Measurements from ENCODE around the gene JAG1.
"Not testable (repeated sequence)": the region's sequence is repeated elsewhere in the genome, so short reads cannot be mapped to it uniquely, and the experiment has no call there.

JAG1 gene

DNA sequence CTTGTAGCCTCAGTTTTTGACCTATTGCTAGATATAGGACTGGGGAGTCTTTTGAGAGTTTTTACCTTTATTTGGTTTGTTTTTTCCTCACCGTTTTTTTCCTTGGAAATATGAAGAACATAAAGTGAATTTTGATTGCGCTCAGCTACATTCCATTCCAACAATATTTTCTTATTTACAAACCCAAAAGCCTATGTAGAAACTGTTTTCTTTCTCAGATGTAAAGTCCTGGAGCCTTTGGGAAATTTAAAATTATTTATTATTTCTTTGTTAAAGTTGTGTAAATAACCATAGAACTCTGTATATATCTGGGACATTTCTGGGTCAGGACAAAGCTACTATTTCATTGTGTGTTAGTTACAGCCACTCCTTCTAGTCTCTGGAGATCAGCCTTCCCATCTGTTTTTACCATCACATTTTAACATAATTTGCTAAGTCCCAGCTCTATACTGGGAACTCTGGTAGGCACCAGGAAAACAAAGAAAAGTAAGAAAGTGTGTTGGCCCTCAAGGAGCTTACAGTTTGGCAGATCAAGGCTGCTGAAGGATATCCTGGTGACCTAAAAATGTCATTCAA is 68.8 kb downstream of the JAG1 start:
- no peak for FAIRE-seq

DNA sequence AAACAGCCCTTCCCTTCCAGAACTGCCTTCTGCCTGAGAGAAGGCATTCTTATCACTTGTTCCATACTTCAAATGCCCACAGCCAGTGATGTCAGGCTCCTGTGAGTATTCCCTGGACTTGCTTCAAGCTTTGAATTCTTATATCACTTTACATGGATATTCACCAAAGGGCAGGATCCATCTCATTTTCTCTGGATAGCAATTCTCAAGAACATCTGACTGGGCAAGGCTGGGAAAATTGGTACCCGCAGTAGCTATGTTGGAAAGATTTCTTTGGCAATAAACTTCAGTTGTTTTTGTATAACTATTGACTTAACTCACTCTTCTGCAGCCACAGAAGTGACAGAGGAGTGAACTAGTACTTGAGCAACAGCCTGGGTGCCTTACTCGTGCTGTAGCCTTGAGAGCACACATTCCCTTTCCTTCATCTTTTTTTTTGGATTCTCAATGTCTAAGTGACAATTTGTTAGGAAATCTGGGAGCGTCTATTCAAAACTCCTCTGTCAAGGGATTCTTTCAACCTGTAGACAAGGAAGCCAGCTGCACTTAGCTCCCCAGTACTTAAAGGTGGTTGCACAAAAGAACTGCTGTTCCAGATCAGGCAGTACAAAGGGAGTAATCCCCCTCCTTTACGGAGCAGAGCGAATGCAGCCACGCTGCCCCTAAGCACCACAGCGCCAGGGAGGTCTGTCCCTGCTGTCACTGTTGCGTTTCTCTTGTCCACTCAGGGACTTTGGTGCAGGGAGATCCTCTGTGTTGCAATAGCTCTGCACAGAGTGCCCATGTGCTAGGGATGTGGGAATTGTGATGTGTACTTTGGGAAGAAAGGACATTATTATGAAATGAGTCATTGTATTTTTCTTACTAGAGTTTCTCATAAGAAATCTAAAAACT is 69.6 kb downstream of the JAG1 start:
- no peak for FAIRE-seq

DNA sequence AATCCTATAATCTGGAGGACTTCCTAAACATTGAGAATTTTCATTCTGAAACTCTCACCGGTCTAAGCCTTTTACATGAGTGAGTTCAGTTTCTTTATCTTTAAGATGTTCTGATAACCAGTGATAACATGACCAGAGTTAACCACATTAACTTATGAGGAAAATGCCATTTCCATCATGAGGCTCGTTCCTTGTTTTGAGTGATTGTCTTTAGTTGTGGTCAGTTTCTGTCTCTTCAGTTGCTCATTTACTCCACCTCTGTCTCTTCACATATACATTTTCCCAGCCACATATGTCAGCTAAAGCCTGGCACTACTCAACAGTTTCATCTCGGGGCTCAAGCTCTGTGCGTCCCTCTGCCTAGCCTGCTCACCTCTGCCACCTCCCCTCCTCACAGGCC is 70.4 kb downstream of the JAG1 start:
- no peak for FAIRE-seq

GRCh38 chr20:10602221-10602871 is 71.5 kb downstream of the JAG1 start:
- FAIRE-seq, result no peak

GRCh38 chr20:10597637-10598036 is 76.2 kb downstream of the JAG1 start:
- FAIRE-seq, result no peak

DNA sequence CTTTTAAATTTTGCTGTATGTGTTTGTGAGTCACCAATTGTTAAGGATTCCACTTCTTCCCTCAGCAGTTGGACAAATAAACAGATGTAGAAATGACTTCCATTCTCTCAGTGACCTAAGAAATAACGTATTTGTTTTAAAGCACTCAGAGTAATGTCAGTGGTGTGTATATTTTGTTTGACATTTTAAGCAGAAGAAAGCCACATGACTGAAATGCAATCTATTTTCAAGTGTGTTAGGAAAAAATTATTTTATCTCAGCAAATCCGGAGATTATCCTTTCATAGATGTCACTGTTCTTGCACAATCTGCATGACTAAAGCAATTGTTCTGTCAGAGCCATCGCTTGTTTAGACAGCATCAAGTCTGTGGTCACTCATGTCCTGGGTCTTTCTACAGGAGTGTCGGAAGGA is 77.1 kb downstream of the JAG1 start:
- FAIRE-seq, result no peak

DNA sequence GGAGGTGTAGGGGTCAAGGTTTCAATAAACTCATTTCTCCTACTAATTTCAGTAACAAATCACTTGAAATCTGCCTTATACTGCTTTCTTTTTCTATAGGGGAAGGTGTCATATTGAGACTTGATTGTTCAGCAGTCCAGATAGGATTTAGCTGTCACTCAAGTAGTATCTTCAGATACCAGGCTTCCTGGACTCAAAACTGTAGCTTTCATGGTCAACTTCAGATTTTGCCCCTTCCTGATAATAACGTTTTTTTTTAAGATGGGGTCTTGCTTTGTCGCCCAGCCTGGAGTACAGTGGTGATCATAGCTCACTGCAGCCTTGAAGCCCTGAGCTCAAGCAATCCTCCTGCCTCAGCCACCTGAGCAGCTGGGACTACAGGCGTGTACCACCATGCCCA is 77.8 kb downstream of the JAG1 start:
- no peak for FAIRE-seq

- no peak for FAIRE-seq
These were observed 78.5 kb downstream of the JAG1 start for GRCh38 chr20:10595266-10595665.

- FAIRE-seq, result no peak
These were observed 79.4 kb downstream of the JAG1 start for GRCh38 chr20:10594296-10594868.

GRCh38 chr20:10591946-10592521 is 81.8 kb downstream of the JAG1 start:
- no peak for FAIRE-seq

DNA sequence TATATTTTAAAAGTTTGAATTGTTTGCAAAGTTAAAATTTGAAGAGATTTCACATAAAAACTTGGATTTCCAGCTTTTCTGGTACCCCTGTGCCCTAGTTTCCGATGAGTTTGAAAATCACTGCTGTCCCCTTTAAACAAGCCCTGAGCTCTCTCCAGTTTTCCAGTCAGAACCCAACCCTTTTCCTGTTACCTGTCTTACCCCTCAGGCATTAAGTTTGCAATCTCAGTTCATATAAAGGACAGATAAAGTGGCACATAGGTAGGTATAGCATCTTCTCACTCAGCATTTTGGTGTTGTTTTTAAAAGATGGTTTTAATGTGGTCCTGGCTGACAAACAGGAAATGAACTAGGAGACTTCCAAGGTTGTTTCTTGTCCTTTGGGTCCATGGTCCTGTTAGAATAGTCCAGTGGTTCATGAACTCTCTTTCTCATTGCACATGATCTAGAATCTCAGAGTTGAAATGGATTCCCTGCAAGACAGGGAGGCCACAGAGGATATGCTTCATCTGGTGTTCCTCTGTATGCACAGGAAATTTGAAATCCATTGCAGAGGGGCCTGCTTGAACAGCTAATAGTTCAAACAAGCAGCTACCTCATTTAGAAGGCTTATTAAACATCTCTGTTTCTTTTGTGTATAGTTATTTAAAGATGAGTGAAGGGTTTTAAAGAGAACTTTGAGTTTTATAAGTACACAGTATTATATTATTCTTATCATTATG is 82.7 kb downstream of the JAG1 start:
- no peak for FAIRE-seq

- FAIRE-seq, result not testable (repeated sequence)
These were observed 83.4 kb downstream of the JAG1 start for GRCh38 chr20:10590446-10590845.

All from A204.1 (cell line).